Right atrium auricular region (tissue), 2 donors: ENCODE measurements around the gene ZNF416. TPM values are rescaled to one million over a fixed set of nuclear protein-coding genes. Genes with fewer than 3 reads are reported as not detected.

Experiments used
- DNase-seq: peaks from one replicate; pipeline ENCODE4 v3.0.0-alpha.2; 2019; ENCODE audit warnings: low spot score
- H3K27ac ChIP-seq, 2 donors: fragments of 200-600 bp; sonication (generic); 1 replicate in 1 of 2; 2 replicates in 1 of 2; pipeline ENCODE4 v1.5.1; 2016 to 2019
- H3K27me3 ChIP-seq, 2 donors: fragments of 200-600 bp; sonication (generic); one replicate each; pipeline versions ENCODE4 v1.5.1 to v1.6.0; 2017 to 2019
- H3K36me3 ChIP-seq: fragments of 200-600 bp; sonication (generic); one replicate; pipeline ENCODE4 v1.5.1; 2016
- H3K4me1 ChIP-seq, 2 donors: fragments of 200-600 bp; sonication (generic); one replicate each; pipeline versions ENCODE4 v1.5.1 to v1.6.0; 2017 to 2019
- H3K4me3 ChIP-seq, 2 donors: fragments of 200-600 bp; sonication (generic); 1 replicate in 1 of 2; 2 replicates in 1 of 2; pipeline ENCODE4 v1.5.1; 2017 to 2019; ENCODE audit warnings: mild to moderate bottlenecking in 1 of 2, moderate library complexity in 1 of 2
- H3K9me3 ChIP-seq, 2 donors: fragments of 200-600 bp; sonication (generic); one replicate each; pipeline ENCODE4 v1.5.1; 2019
- CTCF ChIP-seq, 2 donors: fragments of 200-600 bp; sonication (generic); IDR thresholded peaks; one replicate each; pipeline ENCODE4 v1.5.1; 2019; ENCODE audit warnings: antibody characterized with exemption in 2 of 2
- total RNA-seq, 2 donors: library from RNA; depleted of rRNA; stranded (reverse); fragments of >200 nt; gene quantifications; one replicate each; pipeline ENCODE4 v1.1.0, GENCODE V29; 2016

ZNF416 gene
- total RNA-seq, 2 donors from 2014 or later, result 3.2 to 4.4 TPM

GRCh38 chr19:57611113-57611512 lies 32.4 kb upstream of the ZNF416 start:
- no peak for TF ChIP-seq CTCF (IDR thresholded peaks at IDR 0.05)
- peaks cover under 1 to 32% of the 10 kb centered on the region in 2 donors for H3K9me3 ChIP-seq
- H3K27me3 ChIP-seq, result no peaks in the 10 kb centered on the region
- peaks cover 10% of the 10 kb centered on the region for H3K36me3 ChIP-seq
- H3K4me3 ChIP-seq, result no peak overlapping the region
- H3K4me1 ChIP-seq, result peaks cover 0 to 16% of the 10 kb centered on the region in 2 donors
- no peak for DNase-seq
- no peak overlapping the region for H3K27ac ChIP-seq

- Histone ChIP-seq H3K4me3 (no peak overlapping the region), H3K36me3 (peaks cover 23% of the 10 kb centered on the region)
- no peak for DNase-seq
These were observed 28.2 kb upstream of the ZNF416 start for GRCh38 chr19:57606931-57607330.

GRCh38 chr19:57599761-57600383 lies 21.2 kb upstream of the ZNF416 start, which contains the start of gene ZNF530:
Gene ZNF530 (plus strand): TSS chr19:57599885. CDS start chr19:57604346, 4,461 bp downstream.
- Histone ChIP-seq H3K27ac (peak within 1 kb of the TSS; percentile 54 to 60), H3K4me1 (peaks cover 0 to 8% of the 10 kb centered on the region in 2 donors), H3K36me3 (peaks cover 7% of the 10 kb centered on the region), H3K9me3 (peaks cover 0 to 10% of the 10 kb centered on the region in 2 donors), H3K27me3 (no peaks in the 10 kb centered on the region), H3K4me3 (peak within 1 kb of the TSS; percentile 66 to 91)
- DNase-seq, result peak; percentile 97
- no peak for TF ChIP-seq CTCF (IDR thresholded peaks at IDR 0.05)

More at GRCh38 chr19:57606931-57607330, 28.2 kb upstream of the ZNF416 start:
- no peak overlapping the region for H3K27ac ChIP-seq
- TF ChIP-seq CTCF (IDR thresholded peaks at IDR 0.05), result no peak
- H3K9me3 ChIP-seq, result peaks cover 0 to 40% of the 10 kb centered on the region in 2 donors
- H3K27me3 ChIP-seq, result no peaks in the 10 kb centered on the region
- H3K4me1 ChIP-seq, result no peaks in the 10 kb centered on the region

- Histone ChIP-seq H3K9me3 (peaks cover 0 to 5% of the 10 kb centered on the region in 2 donors), H3K4me1 (peaks cover 0 to 8% of the 10 kb centered on the region in 2 donors), H3K27ac (peak overlapping the region; percentile 54 to 60), H3K4me3 (peak overlapping the region; percentile 66 to 91), H3K27me3 (no peaks in the 10 kb centered on the region), H3K36me3 (peaks cover 2% of the 10 kb centered on the region)
- TF ChIP-seq CTCF (IDR thresholded peaks at IDR 0.05), result no peak
- no peak for DNase-seq
These were observed 20.7 kb upstream of the ZNF416 start for GRCh38 chr19:57599377-57599760.

- no peak overlapping the region for H3K4me3 ChIP-seq
- H3K27ac ChIP-seq, result no peak overlapping the region
- no peaks in the 10 kb centered on the region for H3K27me3 ChIP-seq
- no peak for TF ChIP-seq CTCF (IDR thresholded peaks at IDR 0.05)
- DNase-seq, result no peak
- peaks cover 33% of the 10 kb centered on the region for H3K36me3 ChIP-seq
- peaks cover 0 to 15% of the 10 kb centered on the region in 2 donors for H3K4me1 ChIP-seq
- peaks cover 14 to 70% of the 10 kb centered on the region in 2 donors for H3K9me3 ChIP-seq
These were observed 8.8 kb upstream of the ZNF416 start for GRCh38 chr19:57587529-57587928.
